Measurements from ENCODE around the gene G3BP1.
A peak's percentile ranks its signal among the peaks of the same experiment; 100 is the strongest.
"Not testable (repeated sequence)": the region's sequence is repeated elsewhere in the genome, so short reads cannot be mapped to it uniquely, and the experiment has no call there.

Gene G3BP1

GRCh38 chr5:151757233-151758140 is 14.3 kb upstream of the G3BP1 start:
- no peak for DNase-seq

GRCh38 chr5:151758141-151758429 is 13.7 kb upstream of the G3BP1 start:
- no peak for DNase-seq

- DNase-seq = peak; percentile 77
These were observed 13.1 kb upstream of the G3BP1 start, which contains the start of gene ATOX1 for GRCh38 chr5:151758430-151759241. ATOX1 (minus strand) TSS chr5:151758631; CDS start chr5:151758551, 80 bp downstream.

- DNase-seq = no peak
These were observed 7.0 kb upstream of the G3BP1 start for GRCh38 chr5:151764801-151765200.

GRCh38 chr5:151766975-151767374 is 4.8 kb upstream of the G3BP1 start:
- no peak for DNase-seq

- peak; percentile 81 for DNase-seq
These were observed 1.1 kb upstream of the G3BP1 start for GRCh38 chr5:151770383-151771258.

- no peak for DNase-seq
These were observed 483 bp downstream of the G3BP1 start for GRCh38 chr5:151772029-151772845.

GRCh38 chr5:151772846-151773561 is 1.2 kb downstream of the G3BP1 start:
- DNase-seq = no peak

GRCh38 chr5:151773951-151774350 is 2.2 kb downstream of the G3BP1 start:
- no peak for DNase-seq

- no peak for DNase-seq
These were observed 3.4 kb downstream of the G3BP1 start for GRCh38 chr5:151775025-151775606.

GRCh38 chr5:151779531-151780125 is 7.9 kb downstream of the G3BP1 start:
- DNase-seq = no peak

GRCh38 chr5:151780348-151780747 is 8.6 kb downstream of the G3BP1 start:
- no peak for DNase-seq

GRCh38 chr5:151781201-151781600 is 9.4 kb downstream of the G3BP1 start:
- no peak for DNase-seq

GRCh38 chr5:151783664-151784063 is 11.9 kb downstream of the G3BP1 start:
- DNase-seq = not testable (repeated sequence)

GRCh38 chr5:151784141-151784540 is 12.4 kb downstream of the G3BP1 start:
- DNase-seq = no peak

GRCh38 chr5:151786468-151786867 is 14.7 kb downstream of the G3BP1 start:
- no peak for DNase-seq

GRCh38 chr5:151787817-151788216 is 16.1 kb downstream of the G3BP1 start:
- no peak for DNase-seq

GRCh38 chr5:151793358-151793757 is 21.6 kb downstream of the G3BP1 start:
- no peak for DNase-seq

- DNase-seq = no peak
These were observed 23.7 kb downstream of the G3BP1 start for GRCh38 chr5:151795426-151795825.

GRCh38 chr5:151798674-151799073 is 26.9 kb downstream of the G3BP1 start:
- no peak for DNase-seq

- DNase-seq = no peak
These were observed 27.7 kb downstream of the G3BP1 start for GRCh38 chr5:151799407-151799806.
